ENCODE results near the gene CTNNA1. TPM values are rescaled to one million over a fixed set of nuclear protein-coding genes. Genes with fewer than 3 reads are reported as not detected.

CTNNA1 gene
- total and polyA plus RNA-seq, 2 of the 8 experiments (the other 6 are each of a cell fraction or from before 2014, with no cell fraction given) = 115 to 349 TPM

- TF ChIP-seq TBP (IDR thresholded peaks at IDR 0.05; ENCODE audit: low read depth, low read length) (no peak), TAF7 (optimal IDR thresholded peaks at IDR 0.05; ENCODE audit: borderline replicate concordance, low read depth, low read length) (no peak), POU5F1 (IDR thresholded peaks at IDR 0.05; ENCODE audit: low read depth, low read length) (no peak), NRF1 (IDR thresholded peaks at IDR 0.05; ENCODE audit: low read depth, low read length) (no peak), BACH1 (IDR thresholded peaks at IDR 0.05; ENCODE audit: low read length) (no peak)
These were observed 157.4 kb downstream of the CTNNA1 start (continued) for GRCh38 chr5:138910546-138911185.
